Loucy (cell line): Measurements from ENCODE around the gene CUX1.

Experiments
- H2AFZ ChIP-seq: fragments of 200-600 bp; sonication (generic); 2 replicates; pipeline ENCODE4 v1.6.0; 2016; ENCODE audit warnings: antibody characterized with exemption, mild to moderate bottlenecking, low read length, moderate library complexity
- H3F3A ChIP-seq: fragments of 200-600 bp; 2 replicates; pipeline ENCODE4 v1.6.0; 2016; ENCODE audit warnings: antibody characterized with exemption, low read depth, mild to moderate bottlenecking
- H3K27me3 ChIP-seq: fragments of 200-600 bp; sonication (generic); 2 replicates; pipeline ENCODE4 v1.6.1; 2014; ENCODE audit warnings: low read length, mild to moderate bottlenecking; ENCODE audit not compliant: insufficient read depth, poor library complexity, severe bottlenecking
- H3K36me3 ChIP-seq: fragments of 200-600 bp; sonication (generic); 2 replicates; pipeline ENCODE4 v1.6.1; 2016; ENCODE audit warnings: low read length; ENCODE audit not compliant: insufficient read depth
- H3K4me1 ChIP-seq: fragments of 200-600 bp; sonication (generic); 2 replicates; pipeline ENCODE4 v1.5.1; 2014; ENCODE audit warnings: low read length, mild to moderate bottlenecking; ENCODE audit not compliant: insufficient read depth, poor library complexity, severe bottlenecking
- H3K4me2 ChIP-seq: fragments of 200-600 bp; sonication (generic); 2 replicates; pipeline ENCODE4 v1.6.0; 2014; ENCODE audit warnings: antibody characterized with exemption, low read length, low read depth, mild to moderate bottlenecking; ENCODE audit not compliant: poor library complexity, severe bottlenecking
- H3K4me3 ChIP-seq: fragments of 200-600 bp; sonication (generic); 2 replicates; pipeline ENCODE4 v1.5.1; 2014; ENCODE audit warnings: low read length, mild to moderate bottlenecking, mixed read lengths; ENCODE audit not compliant: poor library complexity, severe bottlenecking
- H3K79me2 ChIP-seq: fragments of 200-600 bp; sonication (generic); 2 replicates; pipeline ENCODE4 v1.6.1; 2014; ENCODE audit warnings: low read length; ENCODE audit not compliant: insufficient read depth
- H3K9ac ChIP-seq: fragments of 200-600 bp; sonication (generic); 2 replicates; pipeline ENCODE4 v1.6.0; 2014; ENCODE audit warnings: mild to moderate bottlenecking, low read depth, low read length, moderate library complexity; ENCODE audit not compliant: poor library complexity, severe bottlenecking
- H3K9me2 ChIP-seq: fragments of 200-600 bp; sonication (generic); replicated peaks from 2 replicates; pipeline ENCODE4 v1.6.1; 2016; ENCODE audit warnings: low read depth, low read length, mixed read lengths
- H3K9me3 ChIP-seq: fragments of 200-600 bp; sonication (generic); 2 replicates; pipeline ENCODE4 v1.6.1; 2014; ENCODE audit warnings: mild to moderate bottlenecking, antibody characterized with exemption, low read length, low read depth; ENCODE audit not compliant: insufficient read depth
- H4K20me1 ChIP-seq: fragments of 200-600 bp; sonication (generic); 2 replicates; pipeline ENCODE4 v1.6.0; 2014; ENCODE audit warnings: antibody characterized with exemption, low read length, mild to moderate bottlenecking; ENCODE audit not compliant: insufficient read depth, poor library complexity, severe bottlenecking
- EZH2phosphoT487 ChIP-seq: fragments of 200-600 bp; IDR thresholded peaks from 2 replicates; pipeline ENCODE4 v1.6.1; 2018; ENCODE audit warnings: antibody characterized with exemption, mild to moderate bottlenecking, moderate library complexity, borderline replicate concordance
- TF ChIP-seq, protein P1 (sequence below): fragments of 200-600 bp; sonication (generic); conservative IDR thresholded peaks from 2 replicates; pipeline ENCODE4 v1.5.1; 2014; ENCODE audit warnings: mild to moderate bottlenecking, antibody characterized with exemption, low read length

CUX1 gene

DNA sequence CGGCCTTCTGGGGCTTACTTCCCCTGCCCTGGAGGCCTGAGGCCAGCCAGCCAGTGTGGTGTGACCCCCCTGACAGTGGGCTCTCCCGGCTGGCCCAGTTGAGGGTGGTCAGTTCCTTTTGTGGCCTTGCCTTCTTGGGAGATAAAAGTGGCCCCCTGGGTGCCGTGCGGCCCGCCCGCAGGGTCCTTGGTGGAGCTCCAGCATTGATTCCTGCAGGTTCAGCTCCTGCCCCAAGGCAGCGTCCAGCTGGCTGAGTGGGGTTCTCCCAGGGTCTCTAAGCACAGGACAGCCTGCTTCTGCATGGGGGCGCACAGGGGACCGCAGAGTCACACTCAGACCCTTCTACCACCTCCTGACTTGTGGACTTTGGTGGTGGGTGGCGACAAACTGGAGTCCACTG lies 62.1 kb downstream of the CUX1 start:
- H3K9me3 ChIP-seq, result no peaks in the 10 kb centered on the region
- H3K4me2 ChIP-seq, result no peak overlapping the region
- no peak for TF ChIP-seq EZH2phosphoT487
- TF ChIP-seq, protein P1, sequence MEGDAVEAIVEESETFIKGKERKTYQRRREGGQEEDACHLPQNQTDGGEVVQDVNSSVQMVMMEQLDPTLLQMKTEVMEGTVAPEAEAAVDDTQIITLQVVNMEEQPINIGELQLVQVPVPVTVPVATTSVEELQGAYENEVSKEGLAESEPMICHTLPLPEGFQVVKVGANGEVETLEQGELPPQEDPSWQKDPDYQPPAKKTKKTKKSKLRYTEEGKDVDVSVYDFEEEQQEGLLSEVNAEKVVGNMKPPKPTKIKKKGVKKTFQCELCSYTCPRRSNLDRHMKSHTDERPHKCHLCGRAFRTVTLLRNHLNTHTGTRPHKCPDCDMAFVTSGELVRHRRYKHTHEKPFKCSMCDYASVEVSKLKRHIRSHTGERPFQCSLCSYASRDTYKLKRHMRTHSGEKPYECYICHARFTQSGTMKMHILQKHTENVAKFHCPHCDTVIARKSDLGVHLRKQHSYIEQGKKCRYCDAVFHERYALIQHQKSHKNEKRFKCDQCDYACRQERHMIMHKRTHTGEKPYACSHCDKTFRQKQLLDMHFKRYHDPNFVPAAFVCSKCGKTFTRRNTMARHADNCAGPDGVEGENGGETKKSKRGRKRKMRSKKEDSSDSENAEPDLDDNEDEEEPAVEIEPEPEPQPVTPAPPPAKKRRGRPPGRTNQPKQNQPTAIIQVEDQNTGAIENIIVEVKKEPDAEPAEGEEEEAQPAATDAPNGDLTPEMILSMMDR, result no peak
- peaks cover 80% of the 10 kb centered on the region for H4K20me1 ChIP-seq
- H3K4me1 ChIP-seq, result peaks cover 18% of the 10 kb centered on the region
- no peak overlapping the region for H3K9ac ChIP-seq
- no peaks in the 10 kb centered on the region for H3K27me3 ChIP-seq
- no peak overlapping the region for H3K4me3 ChIP-seq
- no peaks in the 10 kb centered on the region for H3F3A ChIP-seq
- no peaks in the 10 kb centered on the region for H3K9me2 ChIP-seq
- H3K36me3 ChIP-seq, result peaks cover 11% of the 10 kb centered on the region; the same call in 1 of the 2 replicates
- peaks cover 98% of the 10 kb centered on the region for H3K79me2 ChIP-seq
- H2AFZ ChIP-seq, result no peak overlapping the region

DNA sequence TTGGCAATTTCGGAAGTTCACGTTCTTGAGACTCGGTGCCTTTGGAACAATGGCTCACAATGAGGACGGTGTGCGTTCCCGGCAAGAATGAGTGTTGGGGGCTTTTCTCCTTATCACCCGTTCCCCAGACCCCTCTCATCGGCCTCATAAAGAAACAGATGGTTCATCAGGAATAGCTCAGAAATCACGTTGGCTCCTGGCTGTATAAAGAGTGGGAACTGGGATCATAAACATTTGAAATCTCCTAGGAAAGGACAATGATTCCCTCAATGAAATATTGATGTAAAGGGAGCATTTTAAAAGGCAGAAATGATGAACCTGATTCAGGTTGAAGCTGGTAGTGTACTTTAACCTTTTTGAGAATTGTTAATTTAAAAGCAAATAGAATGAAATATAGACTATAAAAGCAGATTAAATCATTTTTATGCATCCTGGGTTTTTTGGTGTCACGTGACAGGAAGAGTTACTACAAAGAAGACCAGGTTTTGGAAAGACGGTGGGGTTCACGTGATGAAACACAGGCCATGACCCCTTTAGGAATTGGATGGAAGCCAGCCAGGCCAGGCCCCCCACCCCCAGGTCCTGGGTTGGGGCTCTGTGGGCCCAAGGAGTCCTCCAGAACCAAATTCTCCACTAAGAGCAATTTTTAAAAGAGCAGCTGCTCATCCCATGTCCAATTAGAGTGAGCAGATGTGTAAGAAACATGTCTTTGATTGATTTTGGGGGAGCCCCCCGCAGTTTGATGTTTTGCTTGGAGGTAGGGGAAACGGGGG lies 63.0 kb downstream of the CUX1 start:
- peaks cover 80% of the 10 kb centered on the region for H4K20me1 ChIP-seq
- no peak overlapping the region for H2AFZ ChIP-seq
- H3K4me3 ChIP-seq, result no peak overlapping the region
- H3K36me3 ChIP-seq, result peaks cover 2% of the 10 kb centered on the region; the same call in 1 of the 2 replicates
- H3K79me2 ChIP-seq, result peaks cover 98% of the 10 kb centered on the region
- H3K4me1 ChIP-seq, result peaks cover 27% of the 10 kb centered on the region
- no peak overlapping the region for H3K9ac ChIP-seq
- H3K9me3 ChIP-seq, result no peaks in the 10 kb centered on the region
- no peaks in the 10 kb centered on the region for H3K27me3 ChIP-seq
- TF ChIP-seq, protein P1, result no peak
- no peak for TF ChIP-seq EZH2phosphoT487
- no peaks in the 10 kb centered on the region for H3K9me2 ChIP-seq
- no peaks in the 10 kb centered on the region for H3F3A ChIP-seq
- H3K4me2 ChIP-seq, result no peak overlapping the region

DNA sequence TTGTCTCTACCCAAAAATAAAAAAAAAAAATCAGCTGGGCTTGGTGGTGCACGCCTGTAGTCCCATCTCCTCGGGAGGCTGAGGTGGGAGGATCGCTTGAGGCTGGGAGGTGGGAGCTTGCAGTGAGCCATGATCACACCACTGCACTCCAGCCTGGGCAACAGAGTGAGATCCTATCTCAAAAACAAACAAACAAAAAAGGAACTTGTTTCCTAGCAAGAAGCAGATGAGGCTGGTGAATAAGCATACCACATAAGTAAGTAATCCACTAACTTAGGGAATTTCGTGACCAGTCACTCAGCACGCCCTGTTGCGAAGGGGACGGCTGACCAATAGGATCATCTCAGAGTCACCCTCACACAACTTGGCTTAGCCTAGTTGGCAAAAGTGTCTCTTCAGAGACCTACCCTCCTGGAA lies 64.6 kb downstream of the CUX1 start:
- H3K4me2 ChIP-seq, result no peak overlapping the region
- peaks cover 98% of the 10 kb centered on the region for H3K79me2 ChIP-seq
- H4K20me1 ChIP-seq, result peaks cover 90% of the 10 kb centered on the region
- no peak overlapping the region for H2AFZ ChIP-seq
- H3F3A ChIP-seq, result no peaks in the 10 kb centered on the region
- no peaks in the 10 kb centered on the region; the same call in 1 of the 2 replicates for H3K36me3 ChIP-seq
- H3K27me3 ChIP-seq, result no peaks in the 10 kb centered on the region
- H3K9me3 ChIP-seq, result no peaks in the 10 kb centered on the region
- H3K4me1 ChIP-seq, result peaks cover 29% of the 10 kb centered on the region
- no peaks in the 10 kb centered on the region for H3K9me2 ChIP-seq
- TF ChIP-seq, protein P1, result no peak
- TF ChIP-seq EZH2phosphoT487, result no peak
- H3K4me3 ChIP-seq, result no peak overlapping the region
- H3K9ac ChIP-seq, result no peak overlapping the region
